ENCODE measurements around the gene AJAP1.

AJAP1 gene

DNA sequence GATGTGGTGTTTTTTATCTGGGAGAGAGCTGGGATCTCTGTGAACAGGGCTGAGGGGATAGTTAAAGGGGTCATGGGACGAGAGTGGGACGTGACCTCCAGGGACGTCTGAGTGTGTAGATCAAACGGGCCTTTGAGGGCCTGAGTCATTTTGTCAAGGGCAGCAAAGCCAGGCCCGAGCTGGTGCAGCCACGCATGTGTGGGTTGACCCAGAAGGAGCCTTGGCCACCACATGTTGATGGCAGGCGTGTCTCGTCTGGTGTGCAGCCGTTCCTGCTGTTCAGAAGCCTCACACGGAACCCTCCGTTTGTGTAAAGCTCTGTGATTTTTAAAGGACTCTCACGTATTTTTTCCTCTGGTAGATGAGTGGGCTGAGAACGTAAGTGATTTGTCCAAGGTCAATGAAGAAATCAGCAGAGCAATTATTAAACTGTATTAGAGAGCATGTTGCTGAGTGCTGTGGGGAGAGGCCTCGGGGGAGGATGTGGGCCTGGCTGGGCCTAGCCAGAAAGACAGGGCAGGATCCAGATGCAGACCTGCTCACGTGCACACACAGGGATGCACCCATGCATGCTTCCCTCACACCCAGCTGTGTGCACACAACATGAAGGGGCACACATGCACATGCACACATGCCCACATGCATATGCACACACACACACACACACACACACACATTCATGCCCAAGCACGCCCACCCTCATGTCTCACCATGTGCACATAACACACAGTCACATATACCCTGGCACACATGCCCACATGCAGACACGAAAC is 89.8 kb downstream of the AJAP1 start:
- DNase-seq: no peak

DNA sequence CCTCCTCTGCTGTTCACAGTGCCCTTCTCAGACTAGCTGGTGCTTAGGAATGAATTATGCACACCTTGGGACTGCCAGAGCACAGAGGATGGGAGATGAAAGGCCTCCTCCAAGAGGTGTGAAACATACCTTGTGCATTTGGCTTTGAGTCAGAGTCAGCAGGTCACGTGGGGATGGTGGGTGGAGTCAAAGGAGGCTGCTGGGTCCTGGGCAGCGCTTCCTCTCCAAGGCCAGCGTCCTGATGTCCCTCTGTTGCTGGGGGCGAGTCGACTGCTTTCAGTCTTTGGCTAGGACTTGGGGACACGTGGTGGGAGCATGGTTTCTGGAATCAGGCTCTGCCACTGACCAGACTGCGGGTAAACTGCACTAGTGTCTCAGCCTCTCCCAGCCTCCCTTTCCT is 91.2 kb downstream of the AJAP1 start:
- no peak for DNase-seq

DNA sequence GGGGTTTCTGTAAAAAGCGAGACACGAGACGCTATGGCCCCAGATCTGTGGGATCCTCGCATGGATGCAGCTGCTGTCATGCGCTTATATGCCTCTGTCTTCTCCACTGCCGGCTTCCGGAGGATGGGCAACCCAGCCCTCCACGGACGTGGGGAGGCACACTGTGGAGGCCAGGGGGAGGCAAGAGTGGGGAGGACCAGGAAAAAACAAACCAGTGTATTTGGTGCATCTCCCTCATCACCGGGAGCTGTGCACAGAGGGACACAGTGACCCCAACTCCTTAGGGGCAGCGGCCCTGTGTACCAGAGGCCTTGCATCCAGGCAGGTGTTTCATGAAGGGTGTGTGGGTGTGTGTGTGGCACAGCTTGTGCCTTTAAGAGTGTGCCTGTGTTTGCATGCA is 95.0 kb downstream of the AJAP1 start:
- no peak for DNase-seq

DNA sequence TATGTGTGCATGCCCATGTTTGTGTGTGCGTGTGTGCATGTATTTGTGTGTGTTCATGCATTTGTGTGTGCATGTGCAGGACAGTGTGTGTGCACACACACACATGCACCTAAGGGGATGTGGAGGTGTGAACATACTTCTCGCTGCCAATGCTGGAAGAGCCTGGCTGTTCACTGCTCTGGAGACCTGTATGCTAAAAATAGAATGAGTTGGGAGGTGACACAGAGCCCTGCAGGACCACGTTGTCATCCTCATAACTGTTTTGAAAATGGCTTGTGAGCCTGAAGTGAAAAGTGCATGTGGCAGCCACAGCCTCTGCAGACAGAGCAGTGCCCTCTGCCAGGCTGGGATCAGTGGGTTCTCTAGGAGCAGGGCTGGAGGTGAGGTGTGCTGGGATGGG is 95.8 kb downstream of the AJAP1 start:
- no peak for DNase-seq

DNA sequence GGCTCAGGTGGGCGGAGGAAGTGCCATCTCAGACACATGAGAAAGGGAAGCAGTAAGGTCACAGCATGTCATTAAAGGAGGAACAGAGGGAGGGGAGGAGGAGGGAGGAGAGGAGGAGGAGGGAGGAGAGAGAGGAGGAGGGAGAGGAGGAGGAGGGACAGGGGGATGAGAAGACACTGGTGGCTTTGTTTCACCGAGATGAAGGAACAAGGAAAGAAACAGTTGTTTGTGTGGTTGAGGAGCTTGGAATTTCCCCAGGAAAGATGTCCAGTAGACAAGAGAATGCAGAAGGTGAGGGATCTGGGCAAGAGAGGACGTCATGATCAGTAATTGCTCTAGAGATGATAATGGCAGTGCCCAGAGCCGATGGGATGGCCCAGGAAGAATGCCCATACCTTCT is 97.7 kb downstream of the AJAP1 start:
- DNase-seq: no peak

DNA sequence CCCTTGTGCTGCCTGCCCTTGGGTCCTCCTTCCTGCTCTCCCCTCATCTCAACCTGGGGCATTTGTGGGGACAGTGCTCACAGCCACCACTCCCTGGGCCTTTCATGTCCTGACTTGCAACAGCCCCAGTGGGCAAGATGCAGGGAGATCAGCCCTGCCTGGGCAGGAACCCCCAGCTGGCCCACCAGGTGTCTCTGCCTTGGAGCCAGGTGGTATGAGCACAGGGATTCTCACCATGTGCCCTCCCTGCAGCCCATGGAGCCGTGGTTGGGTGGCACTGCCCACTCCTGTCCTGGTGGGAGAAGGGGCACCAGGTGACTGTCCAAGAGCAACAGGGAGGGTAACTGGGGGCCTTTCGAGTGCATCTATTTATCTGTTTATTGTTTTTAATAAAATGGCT is 100.4 kb downstream of the AJAP1 start:
- no peak for DNase-seq

DNA sequence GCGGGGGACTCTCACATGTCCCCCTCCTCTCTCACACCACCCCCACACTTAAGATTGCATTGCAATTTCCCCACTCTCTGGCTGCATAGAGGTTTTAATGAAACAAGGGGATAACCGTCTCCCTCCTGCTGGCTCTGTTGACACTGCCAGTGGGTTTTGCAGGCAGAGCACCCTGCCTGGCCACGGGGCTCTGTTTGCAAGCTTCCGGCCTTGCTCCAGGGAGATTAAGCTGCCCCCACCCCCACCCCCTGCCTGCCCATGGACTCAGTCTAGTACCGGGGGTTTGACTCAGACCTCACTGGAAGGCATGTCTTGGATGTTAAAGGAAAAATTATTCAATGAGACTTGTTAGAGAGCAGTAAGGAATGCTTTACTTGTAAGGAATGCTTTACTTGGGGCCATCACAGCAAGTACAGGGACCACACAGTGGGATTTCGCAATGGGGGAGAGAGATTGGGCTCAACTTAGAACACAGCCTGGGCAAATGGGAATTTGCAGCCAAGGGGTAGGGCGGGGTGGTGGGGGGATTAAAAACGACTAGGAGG is 101.0 kb downstream of the AJAP1 start:
- no peak for DNase-seq

DNA sequence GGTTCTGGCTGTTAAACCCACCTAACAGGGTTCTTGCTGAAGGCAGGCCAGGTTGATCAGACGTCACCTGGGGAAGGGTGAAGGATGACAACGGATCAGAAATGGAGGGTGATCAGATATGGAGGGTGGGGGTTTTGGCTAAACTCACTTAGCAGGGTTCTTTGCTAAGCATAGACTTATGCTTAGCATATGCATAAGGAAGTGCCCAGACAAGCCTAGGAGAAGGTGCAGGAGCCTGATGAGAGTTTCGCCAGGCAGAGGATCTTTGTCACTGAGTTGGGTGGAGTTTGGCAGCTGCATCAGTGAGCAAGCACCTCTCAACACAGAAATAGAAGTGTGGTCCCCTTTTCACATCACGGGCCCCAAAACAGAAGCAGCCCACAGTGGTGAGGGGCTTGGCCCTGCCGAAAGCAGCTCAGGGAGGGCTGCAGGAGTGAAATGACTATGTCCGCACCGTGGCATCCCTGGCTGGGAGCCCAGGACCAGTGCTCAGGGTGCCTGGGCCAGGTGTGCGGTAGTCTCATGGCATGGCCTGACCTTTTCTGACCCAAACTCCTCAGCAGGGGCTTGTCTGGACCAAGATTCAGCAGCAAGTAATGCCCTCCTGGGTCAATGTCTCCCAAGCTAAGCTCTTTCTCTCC is 101.6 kb downstream of the AJAP1 start:
- no peak for DNase-seq

DNA sequence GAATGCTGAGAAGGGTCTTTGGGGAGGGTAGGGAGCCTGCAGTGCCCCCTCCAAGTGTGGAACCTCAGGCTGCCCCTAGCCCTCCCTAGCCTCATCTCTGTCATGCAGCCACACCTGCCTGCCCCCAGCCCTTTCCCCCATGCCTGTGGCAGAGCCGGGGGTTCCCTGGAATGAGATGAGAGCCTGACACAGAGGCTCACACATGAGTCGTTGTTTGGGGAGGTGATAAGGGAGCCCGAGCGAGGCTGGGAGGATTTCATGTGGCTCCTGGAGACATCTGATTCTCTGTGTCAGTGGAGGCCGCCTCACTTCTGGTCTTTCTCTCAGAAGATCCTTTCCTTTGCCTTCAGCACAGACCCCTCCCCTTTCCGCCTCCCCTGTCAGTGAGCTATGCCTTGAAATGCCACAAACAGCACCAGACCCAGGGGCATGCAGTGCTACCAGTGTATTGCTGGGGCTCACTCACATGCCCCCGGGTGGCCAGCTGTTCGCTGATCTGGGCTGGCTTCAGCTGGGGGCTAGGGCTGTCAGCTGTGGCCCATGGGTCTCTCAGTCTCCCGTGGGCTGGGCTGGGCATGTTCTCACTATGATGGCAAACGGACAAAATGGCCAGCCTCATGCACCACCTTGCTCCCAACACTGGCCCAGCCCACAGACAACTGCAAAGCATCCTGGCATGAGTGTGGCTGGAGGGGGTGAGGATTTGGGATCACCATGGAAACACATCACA is 102.6 kb downstream of the AJAP1 start:
- DNase-seq: no peak

DNA sequence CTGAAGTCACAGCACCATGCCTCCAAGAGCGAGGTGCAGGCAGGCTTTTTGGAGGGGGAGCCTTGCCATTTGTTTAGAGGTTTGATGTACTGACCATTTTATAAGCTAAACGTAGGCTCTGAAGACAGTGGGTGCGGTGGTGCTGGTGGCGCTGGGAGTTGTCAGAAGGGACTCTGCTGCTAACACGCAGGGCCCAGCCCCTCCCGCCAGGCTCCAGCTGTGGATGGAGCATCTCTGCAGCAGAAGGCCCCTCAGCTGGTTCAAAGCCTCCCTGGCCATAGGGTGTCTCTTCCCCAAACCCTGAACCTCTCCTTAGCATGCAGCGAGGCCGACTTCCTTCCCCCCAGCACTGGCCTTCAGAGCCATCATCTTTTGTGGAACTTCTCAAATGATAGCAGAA is 105.3 kb downstream of the AJAP1 start:
- no peak for DNase-seq

DNA sequence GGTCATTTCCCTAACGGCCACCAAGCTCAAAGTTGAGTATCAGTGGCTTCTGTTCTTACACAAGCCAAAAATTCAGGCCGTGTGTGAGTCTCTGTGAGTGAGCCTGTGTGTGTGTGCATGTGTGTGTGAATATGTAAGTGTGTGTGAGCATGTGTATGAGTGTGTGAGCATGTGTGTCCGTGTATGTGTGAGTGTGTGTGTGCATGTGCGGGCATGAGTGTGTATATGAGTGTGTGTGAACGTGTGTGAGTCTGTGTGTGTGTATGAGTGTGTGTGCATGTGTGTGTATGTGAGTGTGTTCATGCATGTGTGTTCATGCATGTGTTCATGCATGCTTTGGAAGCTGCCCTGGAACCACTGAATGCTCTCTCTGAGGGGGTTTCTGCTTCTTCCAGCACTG is 105.7 kb downstream of the AJAP1 start:
- DNase-seq: no peak

DNA sequence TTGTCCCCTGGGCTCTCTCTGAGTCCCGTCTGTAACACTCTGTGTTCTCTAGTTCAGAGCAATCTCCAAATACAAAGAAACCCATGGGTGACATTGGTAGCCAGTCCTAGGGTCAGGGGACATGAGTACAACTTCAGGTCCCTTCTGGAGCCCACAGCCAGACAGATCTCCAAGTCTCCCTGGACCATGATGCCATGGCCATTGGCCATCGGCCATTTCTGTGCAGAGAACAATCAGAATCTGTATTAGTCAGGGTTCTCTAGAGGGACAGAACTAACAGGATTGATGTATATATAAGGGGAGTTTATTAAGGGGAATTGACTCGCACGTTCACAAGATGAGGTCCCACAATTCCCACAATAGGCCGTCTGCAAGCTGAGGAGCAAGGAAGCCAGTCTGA is 106.9 kb downstream of the AJAP1 start:
- DNase-seq: no peak

DNA sequence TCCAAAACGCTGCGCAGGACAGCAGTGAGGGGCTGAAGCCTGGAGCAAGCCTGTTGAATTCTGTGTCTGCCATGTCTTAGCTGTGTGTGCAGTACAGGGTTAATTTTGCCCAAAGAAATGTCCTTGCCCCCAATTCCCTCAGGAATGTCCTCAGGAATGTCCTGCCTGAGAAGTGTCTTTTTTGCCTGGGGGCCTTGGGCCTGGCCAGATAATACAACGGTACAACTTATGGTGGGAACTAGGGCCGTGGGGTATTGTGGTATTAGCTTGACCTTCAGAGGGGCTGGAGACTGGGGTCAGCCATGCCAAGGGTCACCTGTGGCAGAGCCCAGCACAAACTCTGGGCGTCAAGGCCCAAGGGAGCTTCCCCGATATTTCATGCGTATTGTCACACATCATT is 107.7 kb downstream of the AJAP1 start:
- DNase-seq: no peak

DNA sequence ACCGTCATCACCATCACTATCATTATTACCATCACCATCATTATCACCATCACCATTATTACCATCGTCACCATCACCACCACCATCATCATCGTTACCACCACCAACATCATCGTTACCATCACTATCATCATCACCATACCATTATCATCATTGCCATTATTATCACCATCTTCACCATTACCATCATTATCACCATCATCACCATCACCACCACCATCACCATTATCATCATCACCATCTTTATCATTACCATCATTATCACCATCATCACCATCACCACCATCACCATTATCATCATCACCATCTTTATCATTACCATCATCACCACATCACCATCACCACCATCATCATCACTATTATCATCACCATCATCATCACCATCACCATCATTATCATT is 112.9 kb downstream of the AJAP1 start:
- DNase-seq: no peak

DNA sequence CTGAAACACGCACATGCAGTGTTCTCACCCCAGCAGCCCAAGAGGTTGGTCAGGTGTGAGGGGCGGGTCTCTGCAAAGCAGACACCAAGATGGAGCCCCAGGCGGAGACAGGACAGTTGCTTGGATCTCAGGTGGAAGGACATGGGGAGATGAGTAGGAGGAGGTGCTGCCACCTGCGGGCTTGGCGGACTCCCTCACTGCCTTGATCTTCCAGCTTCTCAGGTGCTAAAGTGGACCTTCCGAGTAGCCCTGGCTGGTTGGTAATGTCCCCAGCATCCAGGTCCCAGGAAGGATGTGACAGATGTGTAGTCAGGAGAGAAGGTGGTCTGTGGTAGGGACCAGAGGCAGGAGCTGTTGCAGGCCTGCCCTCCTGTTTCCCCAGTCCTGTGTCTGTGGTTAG is 114.1 kb downstream of the AJAP1 start:
- no peak for DNase-seq

DNA sequence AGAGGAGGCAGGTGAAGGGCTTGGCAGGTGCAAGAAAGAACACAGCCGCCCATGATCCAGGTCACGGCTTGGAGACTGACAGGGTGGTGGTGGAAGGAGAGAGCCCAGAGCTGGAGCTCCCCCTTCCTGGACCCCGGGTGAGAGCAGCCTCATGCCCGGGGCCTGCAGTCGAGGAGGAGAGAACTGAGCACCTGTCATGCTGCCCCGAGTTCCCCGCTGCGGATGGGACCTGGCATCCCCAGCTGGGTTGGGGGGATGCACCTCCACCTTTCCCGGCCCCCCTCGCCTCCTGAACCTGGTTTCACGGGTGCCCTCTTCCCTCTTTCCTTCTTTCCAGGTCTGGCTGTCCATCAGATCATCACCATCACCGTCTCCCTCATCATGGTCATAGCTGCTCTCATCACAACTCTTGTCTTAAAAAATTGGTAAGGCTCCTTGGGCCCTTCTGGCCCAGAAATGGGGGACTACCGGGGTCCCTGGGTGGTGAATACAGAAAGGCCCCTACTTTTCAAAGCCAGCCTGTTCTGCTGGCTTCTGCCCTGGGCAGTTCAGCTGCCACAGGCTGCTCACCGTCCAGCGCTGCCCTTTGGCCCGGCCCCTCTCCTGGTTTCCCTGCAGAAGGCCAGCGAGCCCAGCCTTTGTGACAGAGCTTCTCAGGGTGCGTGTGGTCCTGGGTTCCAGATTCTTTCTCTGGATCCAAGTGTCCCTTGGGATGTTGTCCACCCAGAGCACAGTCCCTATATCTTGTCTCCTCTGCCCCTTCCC is 115.3 kb downstream of the AJAP1 start:
- DNase-seq: no peak

DNA sequence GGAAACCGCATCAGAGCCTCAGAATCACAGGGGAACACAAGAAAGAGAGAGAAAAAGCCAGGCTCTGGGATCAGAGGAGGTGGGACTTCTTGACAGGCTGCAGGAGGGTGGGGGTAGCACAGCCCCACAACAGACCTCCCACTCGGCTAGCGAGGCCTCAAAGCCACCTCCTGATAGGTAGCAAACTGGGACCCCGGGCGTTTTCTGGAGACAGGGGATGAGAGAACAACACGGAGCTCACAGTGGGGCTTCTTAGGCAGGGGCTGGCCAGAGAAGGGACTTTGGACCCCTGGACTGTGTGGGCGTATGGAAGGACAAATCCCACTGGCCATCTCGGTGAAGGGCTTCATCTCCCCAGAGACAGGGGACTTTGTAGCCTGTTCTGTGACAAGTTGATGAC is 116.3 kb downstream of the AJAP1 start:
- no peak for DNase-seq

DNA sequence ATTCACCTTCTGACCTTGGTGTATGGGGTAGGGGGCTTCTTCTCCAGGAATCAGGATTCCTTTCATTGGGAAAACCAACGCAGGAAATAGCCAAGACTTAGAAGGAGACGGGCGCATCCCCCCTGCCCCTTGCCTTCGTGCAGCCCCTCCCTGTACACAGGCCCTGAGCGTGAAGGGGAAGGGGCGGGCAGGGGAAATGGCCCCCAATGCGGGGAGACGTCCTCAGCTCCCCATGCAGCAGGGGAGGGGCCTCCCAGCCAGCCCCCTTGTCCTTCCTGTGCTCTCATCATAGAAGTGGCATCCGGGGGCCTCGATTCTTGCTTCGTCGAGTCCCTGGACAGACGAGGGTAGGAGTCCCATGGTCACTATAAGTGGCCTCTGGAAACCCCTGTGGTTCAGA is 116.9 kb downstream of the AJAP1 start:
- DNase-seq: no peak

DNA sequence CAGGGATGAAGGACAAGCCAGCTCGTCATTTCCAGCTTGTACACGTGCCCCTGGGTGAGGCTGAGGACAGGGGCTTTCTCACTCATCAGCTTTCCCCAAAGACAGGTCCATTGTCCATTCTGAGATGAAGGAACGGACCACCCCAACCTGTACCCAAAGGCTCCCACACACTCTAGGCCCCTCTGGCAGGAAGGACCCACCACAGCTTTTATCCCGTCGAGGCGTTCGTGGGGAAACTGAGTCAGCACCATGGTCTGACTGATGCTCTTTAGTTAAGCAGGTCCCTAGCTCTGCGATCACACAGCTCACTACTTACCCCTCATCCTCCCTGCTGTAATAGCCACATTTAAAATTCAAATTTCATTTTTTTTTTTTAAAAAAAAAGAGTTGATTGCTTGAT is 117.3 kb downstream of the AJAP1 start:
- DNase-seq: no peak

DNA sequence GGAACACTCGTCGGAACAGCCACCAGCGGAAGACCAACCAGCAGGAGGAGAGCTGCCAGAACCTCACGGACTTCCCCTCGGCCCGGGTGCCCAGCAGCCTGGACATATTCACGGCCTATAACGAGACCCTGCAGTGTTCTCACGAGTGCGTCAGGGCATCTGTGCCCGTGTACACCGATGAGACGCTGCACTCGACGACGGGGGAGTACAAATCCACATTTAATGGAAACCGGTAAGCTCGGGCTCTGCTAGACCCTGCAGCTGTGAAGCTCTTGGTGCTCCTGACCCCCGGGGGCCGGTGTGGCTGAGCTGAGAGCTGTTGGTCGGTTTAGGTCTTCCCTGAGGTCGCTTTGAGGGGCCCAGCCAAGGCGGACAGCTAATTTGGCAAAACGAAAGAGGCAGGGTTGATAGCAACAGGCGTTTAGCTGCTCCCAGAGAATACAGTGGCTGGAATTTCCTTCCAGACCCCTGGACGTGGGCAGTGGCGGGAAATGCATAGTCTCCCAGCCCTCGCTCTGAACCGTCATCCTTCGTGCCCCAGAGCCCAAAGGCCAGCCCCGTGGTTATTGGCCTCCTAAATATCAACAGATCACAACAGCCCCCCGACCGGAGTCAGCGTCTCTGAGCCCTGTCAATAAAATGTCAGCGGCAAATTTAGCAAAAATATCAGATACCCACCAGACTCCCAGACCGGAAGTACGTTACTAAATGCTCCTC is 118.0 kb downstream of the AJAP1 start:
- no peak for DNase-seq

DNA sequence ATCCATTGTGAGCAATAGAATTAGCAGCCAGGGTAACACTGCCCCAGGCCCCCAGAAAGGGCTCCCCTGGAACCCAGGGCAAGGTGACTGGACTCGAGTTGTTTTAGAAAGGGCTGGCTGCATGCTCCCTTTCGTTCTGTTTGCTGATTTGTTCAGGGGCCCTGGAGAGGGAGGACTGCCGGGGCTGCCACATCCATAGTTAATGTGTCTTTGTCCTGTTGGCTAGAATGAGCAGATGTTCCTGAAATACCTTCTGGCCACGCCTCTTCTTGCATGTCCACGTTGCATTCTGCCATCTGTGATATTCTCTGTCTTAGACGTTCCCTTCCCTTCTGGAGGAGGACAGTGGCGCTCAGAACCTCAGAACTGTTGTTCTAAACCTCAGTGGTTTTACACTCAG is 118.8 kb downstream of the AJAP1 start:
- DNase-seq: no peak

DNA sequence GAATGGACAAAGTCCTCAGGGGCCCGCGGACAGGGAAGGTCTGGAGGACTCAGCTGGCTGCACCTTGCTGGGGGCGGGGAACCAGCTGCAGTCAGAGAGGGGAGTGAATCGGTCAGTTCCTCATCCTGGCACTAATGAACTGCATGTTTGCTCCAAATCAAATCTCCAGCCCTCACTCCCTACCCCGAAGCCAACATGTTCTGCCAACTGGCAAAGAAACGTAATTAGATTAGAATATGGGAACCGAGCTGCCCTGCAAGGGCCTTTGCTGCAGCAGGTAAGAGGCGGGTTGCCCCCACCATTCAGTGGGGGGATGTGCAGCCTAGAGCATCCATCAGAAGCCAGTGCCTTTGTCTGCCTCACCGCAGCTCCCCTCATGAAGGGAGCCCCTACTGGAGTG is 121.1 kb downstream of the AJAP1 start:
- DNase-seq: no peak

DNA sequence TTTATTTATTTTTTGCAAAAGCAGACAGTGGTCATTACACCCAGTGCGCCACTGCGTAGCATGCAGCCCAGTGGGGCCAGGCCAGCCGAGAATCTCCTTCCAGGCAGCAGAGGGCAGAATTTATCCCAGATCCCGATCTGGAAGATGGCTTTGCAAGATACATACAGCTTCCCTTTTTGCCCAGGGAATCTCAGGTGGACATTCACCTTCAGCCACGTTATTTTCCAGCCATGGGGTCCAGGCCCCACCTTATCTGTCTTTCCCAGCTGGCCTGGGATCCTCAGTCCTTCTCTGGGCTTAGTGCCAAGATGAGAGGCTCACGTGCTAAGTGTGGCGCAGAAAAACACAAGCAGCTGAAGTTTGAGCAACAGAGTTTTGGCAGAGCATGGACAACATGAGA is 123.6 kb downstream of the AJAP1 start:
- no peak for DNase-seq
